KMS-11 (cell line): ENCODE results near the gene CBL.

Experiments used
- H2AFZ ChIP-seq: fragments of 200-600 bp; sonication (generic); 2 replicates; pipeline ENCODE4 v1.6.1; 2016; ENCODE audit warnings: antibody characterized with exemption, mixed run types, low read depth
- H3K27ac ChIP-seq: fragments of 200-600 bp; sonication (generic); 2 replicates; pipeline ENCODE4 v1.6.1; 2016; ENCODE audit warnings: mild to moderate bottlenecking, mixed run types
- H3K27me3 ChIP-seq: fragments of 200-600 bp; sonication (generic); 2 replicates; pipeline ENCODE4 v1.6.1; 2017; ENCODE audit warnings: mild to moderate bottlenecking, low read depth, mixed run types, moderate library complexity; ENCODE audit not compliant: insufficient read depth
- H3K36me3 ChIP-seq: fragments of 200-600 bp; sonication (generic); 2 replicates; pipeline ENCODE4 v1.6.1; 2017; ENCODE audit warnings: mild to moderate bottlenecking, mixed run types; ENCODE audit not compliant: insufficient read depth
- H3K4me1 ChIP-seq: fragments of 200-600 bp; sonication (generic); 2 replicates; pipeline ENCODE4 v1.6.1; 2016; ENCODE audit warnings: mild to moderate bottlenecking, low read depth, mixed run types; ENCODE audit not compliant: poor library complexity, severe bottlenecking
- H3K4me2 ChIP-seq: fragments of 200-600 bp; sonication (generic); 2 replicates; pipeline ENCODE4 v1.7.0; 2016; ENCODE audit warnings: mild to moderate bottlenecking, mixed run types
- H3K4me3 ChIP-seq: fragments of 200-600 bp; sonication (generic); IDR thresholded peaks from 2 replicates; pipeline ENCODE4 v1.6.1; 2017; ENCODE audit warnings: low read depth, low read length, mixed read lengths; ENCODE audit not compliant: insufficient read depth
- H3K79me2 ChIP-seq: fragments of 200-600 bp; sonication (generic); 2 replicates; pipeline ENCODE4 v1.6.1; 2016; ENCODE audit warnings: low read depth, mixed run types; ENCODE audit not compliant: insufficient read depth
- H3K9ac ChIP-seq: fragments of 200-600 bp; sonication (generic); 2 replicates; pipeline ENCODE4 v1.6.1; 2016; ENCODE audit warnings: mild to moderate bottlenecking, mixed run types
- H4K20me1 ChIP-seq: fragments of 200-600 bp; sonication (generic); 2 replicates; pipeline ENCODE4 v1.6.1; 2016; ENCODE audit warnings: mild to moderate bottlenecking, mixed run types; ENCODE audit not compliant: insufficient read depth
- TF ChIP-seq, protein P1 (sequence below): fragments of 200-600 bp; sonication (generic); conservative IDR thresholded peaks from 2 replicates; pipeline ENCODE4 v1.6.1; 2017; ENCODE audit warnings: low read depth, mild to moderate bottlenecking, antibody characterized with exemption, low read length, moderate library complexity, mixed read lengths

The CBL gene

GRCh38 chr11:119339589-119340334 lies 133.6 kb downstream of the CBL start:
- no peak overlapping the region for H3K4me3 ChIP-seq
- H3K4me1 ChIP-seq: no peaks in the 10 kb centered on the region
- no peaks in the 10 kb centered on the region; the same call in 1 of the 2 replicates for H3K27me3 ChIP-seq
- peaks cover 5% of the 10 kb centered on the region; the same call in 1 of the 2 replicates for H3K79me2 ChIP-seq
- H3K36me3 ChIP-seq: no peaks in the 10 kb centered on the region
- no peaks in the 10 kb centered on the region for H4K20me1 ChIP-seq
- H3K4me2 ChIP-seq: no peak overlapping the region
- H2AFZ ChIP-seq: no peak overlapping the region
- no peak overlapping the region for H3K9ac ChIP-seq
- H3K27ac ChIP-seq: no peak overlapping the region
- TF ChIP-seq, protein P1, sequence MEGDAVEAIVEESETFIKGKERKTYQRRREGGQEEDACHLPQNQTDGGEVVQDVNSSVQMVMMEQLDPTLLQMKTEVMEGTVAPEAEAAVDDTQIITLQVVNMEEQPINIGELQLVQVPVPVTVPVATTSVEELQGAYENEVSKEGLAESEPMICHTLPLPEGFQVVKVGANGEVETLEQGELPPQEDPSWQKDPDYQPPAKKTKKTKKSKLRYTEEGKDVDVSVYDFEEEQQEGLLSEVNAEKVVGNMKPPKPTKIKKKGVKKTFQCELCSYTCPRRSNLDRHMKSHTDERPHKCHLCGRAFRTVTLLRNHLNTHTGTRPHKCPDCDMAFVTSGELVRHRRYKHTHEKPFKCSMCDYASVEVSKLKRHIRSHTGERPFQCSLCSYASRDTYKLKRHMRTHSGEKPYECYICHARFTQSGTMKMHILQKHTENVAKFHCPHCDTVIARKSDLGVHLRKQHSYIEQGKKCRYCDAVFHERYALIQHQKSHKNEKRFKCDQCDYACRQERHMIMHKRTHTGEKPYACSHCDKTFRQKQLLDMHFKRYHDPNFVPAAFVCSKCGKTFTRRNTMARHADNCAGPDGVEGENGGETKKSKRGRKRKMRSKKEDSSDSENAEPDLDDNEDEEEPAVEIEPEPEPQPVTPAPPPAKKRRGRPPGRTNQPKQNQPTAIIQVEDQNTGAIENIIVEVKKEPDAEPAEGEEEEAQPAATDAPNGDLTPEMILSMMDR: no peak

GRCh38 chr11:119340335-119341221 lies 134.4 kb downstream of the CBL start, which contains the start of gene C1QTNF5:
Gene C1QTNF5, minus strand, starts transcription at chr11:119340883. Its CDS starts 486 bp downstream, at chr11:119340397.
- H4K20me1 ChIP-seq: no peaks in the 10 kb centered on the region
- H3K4me3 ChIP-seq: no peak within 1 kb of the TSS
- no peaks in the 10 kb centered on the region for H3K79me2 ChIP-seq
- no peak within 1 kb of the TSS for H3K27ac ChIP-seq
- no peak within 1 kb of the TSS for H3K4me2 ChIP-seq
- no peaks in the 10 kb centered on the region for H3K36me3 ChIP-seq
- no peak within 1 kb of the TSS for H2AFZ ChIP-seq
- H3K4me1 ChIP-seq: no peaks in the 10 kb centered on the region
- TF ChIP-seq, protein P1: no peak
- H3K9ac ChIP-seq: no peak within 1 kb of the TSS
- H3K27me3 ChIP-seq: no peaks in the 10 kb centered on the region; the same call in 1 of the 2 replicates

GRCh38 chr11:119341222-119342022 lies 135.3 kb downstream of the CBL start:
- H3K36me3 ChIP-seq: no peaks in the 10 kb centered on the region
- no peaks in the 10 kb centered on the region for H3K79me2 ChIP-seq
- H3K27ac ChIP-seq: no peak overlapping the region
- TF ChIP-seq, protein P1: no peak
- H3K9ac ChIP-seq: no peak overlapping the region
- no peaks in the 10 kb centered on the region for H3K4me1 ChIP-seq
- no peaks in the 10 kb centered on the region for H4K20me1 ChIP-seq
- H3K4me3 ChIP-seq: no peak overlapping the region
- H3K4me2 ChIP-seq: no peak overlapping the region
- H2AFZ ChIP-seq: no peak overlapping the region
- H3K27me3 ChIP-seq: peaks cover 3% of the 10 kb centered on the region; the same call in 1 of the 2 replicates

DNA sequence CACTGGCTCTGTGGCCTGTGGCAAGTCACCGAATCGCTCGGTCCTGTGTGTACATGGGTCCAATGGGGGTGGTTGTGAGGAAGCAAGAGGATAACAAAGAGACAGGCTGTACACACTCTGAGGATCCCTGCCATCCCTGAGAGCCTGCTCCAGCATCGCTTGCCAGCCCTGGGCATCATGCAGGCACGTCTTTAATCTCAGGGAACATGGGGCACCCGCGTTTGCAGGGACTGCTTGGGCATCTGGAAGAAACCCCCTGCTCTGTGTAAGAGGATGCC lies 135.8 kb downstream of the CBL start:
- Histone ChIP-seq H3K4me1 (no peaks in the 10 kb centered on the region), H2AFZ (no peak overlapping the region), H3K27ac (no peak overlapping the region), H3K4me2 (no peak overlapping the region), H3K27me3 (peaks cover 4% of the 10 kb centered on the region; the same call in 1 of the 2 replicates), H4K20me1 (no peaks in the 10 kb centered on the region), H3K9ac (no peak overlapping the region), H3K36me3 (no peaks in the 10 kb centered on the region), H3K4me3 (no peak overlapping the region), H3K79me2 (no peaks in the 10 kb centered on the region)
- TF ChIP-seq, protein P1: no peak
